C4-2B (cell line): ENCODE measurements around the gene CPLX1.

Experiments used
- ZFX ChIP-seq: fragments of 450-650 bp; IDR thresholded peaks from 2 replicates; pipeline ENCODE4 v1.6.1; 2017
- TF ChIP-seq, protein P1 (sequence below): fragments of 450-650 bp; conservative IDR thresholded peaks from 2 replicates; pipeline ENCODE4 v1.5.1; 2017; ENCODE audit warnings: mild to moderate bottlenecking

DNA sequence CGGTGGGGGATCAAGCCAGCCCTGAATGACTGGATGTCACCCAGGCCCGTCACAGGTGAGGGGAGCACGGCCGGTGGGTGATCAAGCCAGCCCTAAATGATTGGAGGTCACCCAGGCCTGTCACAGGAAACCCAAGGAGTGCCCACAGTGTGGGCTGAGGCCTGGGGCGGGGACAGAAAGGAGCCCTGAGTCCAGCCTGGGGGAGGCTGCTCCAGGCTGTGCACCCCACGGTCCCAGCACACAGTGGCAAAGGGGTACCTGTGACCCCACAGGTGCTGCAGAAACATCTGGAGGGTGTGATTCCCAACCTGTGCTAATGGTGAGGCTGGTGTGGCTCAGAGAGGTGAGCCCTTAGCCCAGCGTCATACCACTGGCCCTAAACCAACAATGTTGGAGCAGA is 6.2 kb upstream of the CPLX1 start:
- TF ChIP-seq, protein P1, sequence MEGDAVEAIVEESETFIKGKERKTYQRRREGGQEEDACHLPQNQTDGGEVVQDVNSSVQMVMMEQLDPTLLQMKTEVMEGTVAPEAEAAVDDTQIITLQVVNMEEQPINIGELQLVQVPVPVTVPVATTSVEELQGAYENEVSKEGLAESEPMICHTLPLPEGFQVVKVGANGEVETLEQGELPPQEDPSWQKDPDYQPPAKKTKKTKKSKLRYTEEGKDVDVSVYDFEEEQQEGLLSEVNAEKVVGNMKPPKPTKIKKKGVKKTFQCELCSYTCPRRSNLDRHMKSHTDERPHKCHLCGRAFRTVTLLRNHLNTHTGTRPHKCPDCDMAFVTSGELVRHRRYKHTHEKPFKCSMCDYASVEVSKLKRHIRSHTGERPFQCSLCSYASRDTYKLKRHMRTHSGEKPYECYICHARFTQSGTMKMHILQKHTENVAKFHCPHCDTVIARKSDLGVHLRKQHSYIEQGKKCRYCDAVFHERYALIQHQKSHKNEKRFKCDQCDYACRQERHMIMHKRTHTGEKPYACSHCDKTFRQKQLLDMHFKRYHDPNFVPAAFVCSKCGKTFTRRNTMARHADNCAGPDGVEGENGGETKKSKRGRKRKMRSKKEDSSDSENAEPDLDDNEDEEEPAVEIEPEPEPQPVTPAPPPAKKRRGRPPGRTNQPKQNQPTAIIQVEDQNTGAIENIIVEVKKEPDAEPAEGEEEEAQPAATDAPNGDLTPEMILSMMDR = no peak
- no peak for TF ChIP-seq ZFX
